ENCODE data around the gene PKHD1.
"Not testable (repeated sequence)": the region's sequence is repeated elsewhere in the genome, so short reads cannot be mapped to it uniquely, and the experiment has no call there.

The PKHD1 gene

GRCh38 chr6:51922479-51922878 is 164.9 kb downstream of the PKHD1 start:
- not testable (repeated sequence) for DNase-seq

GRCh38 chr6:51918347-51918746 is 169.1 kb downstream of the PKHD1 start:
- not testable (repeated sequence) for DNase-seq

- no peak for DNase-seq
Measured at GRCh38 chr6:51915098-51915497, 172.3 kb downstream of the PKHD1 start.

- DNase-seq, result no peak
Measured at GRCh38 chr6:51913265-51913664, 174.1 kb downstream of the PKHD1 start.

GRCh38 chr6:51910851-51911250 is 176.6 kb downstream of the PKHD1 start:
- no peak for DNase-seq

- DNase-seq, result no peak
Measured at GRCh38 chr6:51908243-51908642, 179.2 kb downstream of the PKHD1 start.

GRCh38 chr6:51901766-51902764 is 185.3 kb downstream of the PKHD1 start:
- no peak for DNase-seq

GRCh38 chr6:51893366-51893765 is 194.0 kb downstream of the PKHD1 start:
- no peak for DNase-seq

GRCh38 chr6:51892750-51893149 is 194.7 kb downstream of the PKHD1 start:
- no peak for DNase-seq

- DNase-seq, result no peak
Measured at GRCh38 chr6:51892339-51892738, 195.1 kb downstream of the PKHD1 start.

GRCh38 chr6:51891784-51892183 is 195.6 kb downstream of the PKHD1 start:
- DNase-seq, result no peak

GRCh38 chr6:51887859-51888258 is 199.6 kb downstream of the PKHD1 start:
- DNase-seq, result no peak

- no peak for DNase-seq
Measured at GRCh38 chr6:51885957-51886356, 201.5 kb downstream of the PKHD1 start.

- DNase-seq, result no peak
Measured at GRCh38 chr6:51868591-51869355, 218.6 kb downstream of the PKHD1 start.

- DNase-seq, result no peak
Measured at GRCh38 chr6:51866867-51867266, 220.5 kb downstream of the PKHD1 start.

GRCh38 chr6:51865996-51866395 is 221.4 kb downstream of the PKHD1 start:
- no peak for DNase-seq

- DNase-seq, result no peak
Measured at GRCh38 chr6:51865176-51865575, 222.2 kb downstream of the PKHD1 start.

GRCh38 chr6:51857134-51857533 is 230.3 kb downstream of the PKHD1 start:
- DNase-seq, result no peak

- DNase-seq, result no peak
Measured at GRCh38 chr6:51856508-51856907, 230.9 kb downstream of the PKHD1 start.

- DNase-seq, result no peak
Measured at GRCh38 chr6:51855310-51856082, 231.9 kb downstream of the PKHD1 start.

GRCh38 chr6:51854876-51855275 is 232.5 kb downstream of the PKHD1 start:
- no peak for DNase-seq

GRCh38 chr6:51854347-51854746 is 233.1 kb downstream of the PKHD1 start:
- no peak for DNase-seq

- DNase-seq, result not testable (repeated sequence)
Measured at GRCh38 chr6:51853109-51853508, 234.3 kb downstream of the PKHD1 start.
